Thyroid gland (tissue), 4 donors: ENCODE measurements around the gene COG5. TPM values are rescaled to one million over a fixed set of nuclear protein-coding genes. Genes with fewer than 3 reads are reported as not detected.

Source experiments
- DNase-seq, 2 donors: peaks; one replicate each; pipeline ENCODE4 v3.0.0-alpha.2; 2019
- H3K27ac ChIP-seq, 3 donors: fragments of 200-600 bp; sonication (generic); 1 replicate in 2 of 3; 2 replicates in 1 of 3; pipeline ENCODE4 v1.5.1; 2016 to 2019; ENCODE audit warnings: mild to moderate bottlenecking in 1 of 3, moderate library complexity in 1 of 3
- H3K27me3 ChIP-seq: fragments of 200-600 bp; sonication (generic); one replicate; pipeline ENCODE4 v1.5.1; 2019
- H3K36me3 ChIP-seq, 2 donors: fragments of 200-600 bp; sonication (generic); one replicate each; pipeline ENCODE4 v1.5.1; 2016 to 2019
- H3K4me1 ChIP-seq, 2 donors: fragments of 200-600 bp; sonication (generic); one replicate each; pipeline ENCODE4 v1.5.1; 2017 to 2019
- H3K4me3 ChIP-seq, 3 donors: fragments of 200-600 bp; sonication (generic); replicated peaks in 1 of 3; 1 replicate in 2 of 3; 2 replicates in 1 of 3; pipeline ENCODE4 v1.5.1; 2016; ENCODE audit warnings: mild to moderate bottlenecking in 1 of 3
- H3K9me3 ChIP-seq: fragments of 200-600 bp; sonication (generic); one replicate; pipeline ENCODE4 v1.5.1; 2017
- POLR2A ChIP-seq, 2 donors: fragments of 450-650 bp; IDR thresholded peaks; one replicate each; pipeline ENCODE4 v1.6.1; 2017; ENCODE audit warnings: antibody characterized with exemption in 2 of 2, mild to moderate bottlenecking in 2 of 2, moderate library complexity in 1 of 2
- WGBS, 2 donors: methylation state at CpG; one replicate each; pipeline ENCODE4 v1.1.5; 2017; 5-methylcytosine and 5-hydroxymethylcytosine counted together
- intact Hi-C: fragments of 100-400 bp; cut with DNase I; formaldehyde crosslinking; loops from one replicate; pipeline ENCODE4 v1.15.1; 2023
- total RNA-seq, 4 donors: library from RNA; depleted of rRNA; stranded (reverse); fragments of >200 nt; gene quantifications; one replicate each; pipeline ENCODE4 v1.2.3, GENCODE V29; 2016
- TF ChIP-seq, protein P1 (sequence below), 6 experiments: fragments of 200-600 bp in 3 of 6; fragments of 450-650 bp in 3 of 6; sonication (generic) in 3 of 6; IDR thresholded peaks; one replicate each; pipeline ENCODE4 v1.5.1; 2016 to 2019; ENCODE audit warnings: antibody characterized with exemption in 6 of 6, mild to moderate bottlenecking in 2 of 6, inconsistent platforms in 1 of 6, moderate library complexity in 1 of 6

The COG5 gene
- total RNA-seq, 4 donors from 2014 or later = 108 to 268 (median 148) TPM

DNA sequence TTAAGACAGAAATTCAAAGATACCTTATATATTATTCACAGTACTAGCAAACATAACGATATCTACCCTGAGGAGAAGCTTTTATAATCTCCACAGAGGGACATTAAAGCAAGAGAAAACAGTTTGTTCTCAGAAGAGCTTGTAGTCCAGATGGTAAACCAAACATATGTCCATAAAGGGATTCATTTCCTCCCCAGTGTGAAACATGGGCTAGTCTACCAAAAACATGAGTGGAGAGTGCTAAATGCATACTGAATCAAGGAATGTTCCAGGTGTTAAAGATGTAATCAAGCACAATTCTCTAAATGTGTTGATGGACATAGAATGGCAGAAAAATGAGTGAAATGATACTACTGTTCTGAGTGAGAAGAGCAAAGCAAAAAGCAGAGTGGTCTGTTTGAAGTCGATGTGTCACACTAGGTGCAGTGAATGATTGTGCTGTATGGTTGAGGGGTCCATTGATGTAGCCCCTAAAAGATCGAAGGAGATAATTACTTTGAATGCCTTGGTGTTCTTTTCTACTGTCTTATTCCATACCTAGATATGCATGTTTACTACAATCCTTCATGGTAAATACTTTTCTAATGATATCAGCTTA is 41.6 kb upstream of the COG5 start:
- Histone ChIP-seq H3K36me3 (peaks cover 7 to 16% of the 10 kb centered on the region in 2 donors), H3K9me3 (no peaks in the 10 kb centered on the region), H3K4me3 (no peak overlapping the region), H3K27ac (no peak overlapping the region), H3K27me3 (no peaks in the 10 kb centered on the region), H3K4me1 (peaks cover 0 to 4% of the 10 kb centered on the region in 2 donors)
- no peak for TF ChIP-seq POLR2A (IDR thresholded peaks at IDR 0.05)
- TF ChIP-seq, protein P1, sequence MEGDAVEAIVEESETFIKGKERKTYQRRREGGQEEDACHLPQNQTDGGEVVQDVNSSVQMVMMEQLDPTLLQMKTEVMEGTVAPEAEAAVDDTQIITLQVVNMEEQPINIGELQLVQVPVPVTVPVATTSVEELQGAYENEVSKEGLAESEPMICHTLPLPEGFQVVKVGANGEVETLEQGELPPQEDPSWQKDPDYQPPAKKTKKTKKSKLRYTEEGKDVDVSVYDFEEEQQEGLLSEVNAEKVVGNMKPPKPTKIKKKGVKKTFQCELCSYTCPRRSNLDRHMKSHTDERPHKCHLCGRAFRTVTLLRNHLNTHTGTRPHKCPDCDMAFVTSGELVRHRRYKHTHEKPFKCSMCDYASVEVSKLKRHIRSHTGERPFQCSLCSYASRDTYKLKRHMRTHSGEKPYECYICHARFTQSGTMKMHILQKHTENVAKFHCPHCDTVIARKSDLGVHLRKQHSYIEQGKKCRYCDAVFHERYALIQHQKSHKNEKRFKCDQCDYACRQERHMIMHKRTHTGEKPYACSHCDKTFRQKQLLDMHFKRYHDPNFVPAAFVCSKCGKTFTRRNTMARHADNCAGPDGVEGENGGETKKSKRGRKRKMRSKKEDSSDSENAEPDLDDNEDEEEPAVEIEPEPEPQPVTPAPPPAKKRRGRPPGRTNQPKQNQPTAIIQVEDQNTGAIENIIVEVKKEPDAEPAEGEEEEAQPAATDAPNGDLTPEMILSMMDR (IDR thresholded peaks at IDR 0.05) = no peak
- WGBS, 2 donors = 92 to 97% methylated on average over 3 of the region's 3 CpGs
- no peak for DNase-seq
- intact Hi-C loops = no loop called here

DNA sequence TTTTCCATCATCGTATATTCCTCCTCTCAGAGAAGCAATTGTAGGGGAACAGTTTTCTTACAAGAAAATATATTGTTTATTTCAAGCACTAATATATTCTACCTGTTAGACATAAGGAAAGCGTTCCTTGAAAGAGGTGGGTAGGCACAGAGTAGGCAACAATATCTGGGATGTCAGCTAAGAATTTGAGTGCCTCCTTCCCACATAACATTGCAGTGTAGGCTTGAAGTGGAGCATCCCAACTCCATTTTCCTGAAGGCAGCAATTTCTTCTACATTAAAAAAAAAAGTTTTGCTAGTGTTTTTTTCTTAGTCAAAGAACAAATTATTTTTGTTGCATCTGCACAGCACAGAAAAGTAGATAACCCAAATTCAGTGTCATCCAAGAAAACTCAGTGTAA is 37.1 kb upstream of the COG5 start:
- intact Hi-C loops = no loop called here
- Histone ChIP-seq H3K9me3 (no peaks in the 10 kb centered on the region), H3K36me3 (peaks cover 7 to 16% of the 10 kb centered on the region in 2 donors), H3K27me3 (no peaks in the 10 kb centered on the region), H3K4me1 (no peaks in the 10 kb centered on the region), H3K27ac (no peak overlapping the region), H3K4me3 (no peak overlapping the region)
- WGBS, 2 donors = 95 to 97% methylated on average over 2 of the region's 2 CpGs
- no peak for DNase-seq
- TF ChIP-seq, protein P1 (IDR thresholded peaks at IDR 0.05) = no peak
- TF ChIP-seq POLR2A (IDR thresholded peaks at IDR 0.05) = no peak

DNA sequence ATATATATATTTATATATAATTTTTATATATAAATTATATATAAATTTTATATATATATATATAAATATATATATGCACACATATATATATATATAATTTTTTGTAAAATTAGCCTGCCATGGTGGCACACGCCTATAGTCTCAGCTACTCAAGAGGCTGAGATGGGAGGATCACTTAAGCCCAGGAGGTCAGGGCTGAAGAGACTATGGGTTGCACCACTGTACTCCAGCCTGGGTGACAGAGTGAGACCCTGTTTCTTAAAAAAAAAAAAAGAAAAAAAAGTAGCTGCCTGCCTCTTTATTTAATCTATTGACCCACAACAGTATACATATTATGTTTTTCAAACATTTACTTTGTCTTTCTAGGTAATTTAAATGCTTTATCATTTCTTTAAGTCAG is 35.5 kb upstream of the COG5 start:
- H3K36me3 ChIP-seq = peaks cover 7 to 29% of the 10 kb centered on the region in 2 donors
- H3K27ac ChIP-seq = no peak overlapping the region
- TF ChIP-seq, protein P1 (IDR thresholded peaks at IDR 0.05) = no peak
- no peak for TF ChIP-seq POLR2A (IDR thresholded peaks at IDR 0.05)
- 100% methylated on average over 1 of the region's 1 CpG for WGBS, 2 donors
- no peaks in the 10 kb centered on the region for H3K9me3 ChIP-seq
- no peaks in the 10 kb centered on the region for H3K4me1 ChIP-seq
- no peaks in the 10 kb centered on the region for H3K27me3 ChIP-seq
- intact Hi-C loops = no loop called here
- no peak for DNase-seq
- H3K4me3 ChIP-seq = no peak overlapping the region

DNA sequence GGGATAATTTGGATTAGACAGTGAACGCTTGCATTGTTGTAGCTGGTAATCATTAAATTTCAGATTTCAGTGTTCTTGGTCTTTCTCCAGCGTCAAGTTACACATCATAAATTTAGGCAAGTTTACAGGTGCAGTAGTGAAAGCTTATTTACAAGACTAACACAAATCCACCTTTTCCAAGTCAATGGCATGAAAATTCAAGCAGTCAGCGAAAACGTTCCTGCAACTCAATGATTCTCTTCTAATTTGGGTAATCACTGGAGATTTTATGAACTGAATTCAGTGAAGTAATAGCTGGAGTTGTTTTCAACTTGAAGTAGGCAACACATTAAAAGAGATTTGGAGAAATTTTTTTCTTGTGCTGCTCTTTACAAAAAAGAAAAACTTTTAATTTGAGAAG is 34.2 kb upstream of the COG5 start:
- H3K4me1 ChIP-seq = no peaks in the 10 kb centered on the region
- no peak for DNase-seq
- no peaks in the 10 kb centered on the region for H3K27me3 ChIP-seq
- no peaks in the 10 kb centered on the region for H3K9me3 ChIP-seq
- H3K36me3 ChIP-seq = peaks cover 7 to 32% of the 10 kb centered on the region in 2 donors
- H3K27ac ChIP-seq = no peak overlapping the region
- 88 to 89% methylated on average over 4 of the region's 4 CpGs for WGBS, 2 donors
- H3K4me3 ChIP-seq = no peak overlapping the region
- intact Hi-C loops = no loop called here
- no peak for TF ChIP-seq POLR2A (IDR thresholded peaks at IDR 0.05)
- TF ChIP-seq, protein P1 (IDR thresholded peaks at IDR 0.05) = no peak

DNA sequence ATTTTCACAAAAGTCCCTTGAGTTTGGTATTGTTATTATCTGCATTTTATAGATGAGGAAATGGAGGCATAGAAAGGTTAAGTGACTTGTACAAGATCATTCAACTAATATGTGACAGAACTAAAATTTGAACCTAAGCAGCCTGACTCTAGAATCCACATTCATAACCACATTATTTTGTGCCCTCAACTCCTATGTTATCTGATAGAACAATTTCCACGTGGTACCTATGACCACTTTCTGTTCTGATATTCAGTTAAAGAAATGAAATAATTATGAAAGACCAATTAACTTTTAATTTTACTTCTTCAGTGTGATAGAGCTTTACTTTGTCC is 33.8 kb upstream of the COG5 start:
- Histone ChIP-seq H3K4me3 (no peak overlapping the region), H3K27ac (no peak overlapping the region), H3K9me3 (no peaks in the 10 kb centered on the region), H3K4me1 (no peaks in the 10 kb centered on the region), H3K27me3 (no peaks in the 10 kb centered on the region), H3K36me3 (peaks cover 7 to 31% of the 10 kb centered on the region in 2 donors)
- no peak for TF ChIP-seq POLR2A (IDR thresholded peaks at IDR 0.05)
- TF ChIP-seq, protein P1 (IDR thresholded peaks at IDR 0.05) = no peak
- 91 to 98% methylated on average over 1 of the region's 1 CpG for WGBS, 2 donors
- DNase-seq = no peak
- intact Hi-C loops = no loop called here
